Measurements from ENCODE around the gene SNRNP35.
A peak's percentile ranks its signal among the peaks of the same experiment; 100 is the strongest.
"Not testable (repeated sequence)": the region's sequence is repeated elsewhere in the genome, so short reads cannot be mapped to it uniquely, and the experiment has no call there.

Gene SNRNP35

DNA sequence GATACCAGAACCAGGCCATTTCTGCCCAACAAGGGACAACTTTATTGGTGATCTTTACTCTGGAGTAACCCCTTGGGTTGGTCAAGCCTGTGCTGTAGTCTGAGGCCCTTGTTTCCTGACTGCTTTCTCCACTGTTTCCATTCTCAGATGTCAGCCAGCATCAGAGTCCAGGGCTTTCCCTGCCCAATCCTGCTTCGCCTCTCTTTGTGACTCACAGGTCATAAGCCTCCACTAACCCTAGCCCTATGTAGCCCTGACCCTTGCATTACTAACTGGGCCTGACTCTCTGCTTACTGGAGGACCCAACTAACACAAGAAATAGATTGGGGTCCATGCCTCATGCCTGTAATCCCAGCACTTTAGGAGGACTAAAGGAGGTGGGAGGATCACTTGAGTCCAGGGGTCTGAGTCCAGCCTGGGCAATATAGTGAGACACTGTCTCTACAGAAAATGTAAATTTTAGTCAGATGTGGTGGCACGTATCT, 8.6 kb upstream of the SNRNP35 start:
- DNase-seq (ENCODE audit: low spot score): no peak

DNA sequence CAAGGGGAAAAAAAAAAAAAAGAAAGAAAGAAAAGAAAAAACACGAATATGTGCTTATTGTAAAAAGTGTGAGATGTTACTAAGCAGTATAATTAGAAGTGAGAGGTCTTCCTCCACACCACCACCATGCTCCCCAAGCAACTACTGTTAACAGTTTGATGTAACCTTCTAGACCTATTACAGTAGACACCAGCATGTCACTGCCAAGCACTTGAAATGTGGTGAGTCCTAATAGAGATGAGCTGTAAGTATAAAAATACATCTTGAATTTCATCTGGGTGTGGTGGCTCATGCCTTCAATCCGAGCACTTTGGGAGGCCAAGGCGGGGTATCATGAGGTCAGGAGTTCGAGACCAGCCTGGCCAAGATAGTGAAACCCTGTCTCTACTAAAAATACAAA, 8.1 kb upstream of the SNRNP35 start:
- DNase-seq (ENCODE audit: low spot score): no peak

DNA sequence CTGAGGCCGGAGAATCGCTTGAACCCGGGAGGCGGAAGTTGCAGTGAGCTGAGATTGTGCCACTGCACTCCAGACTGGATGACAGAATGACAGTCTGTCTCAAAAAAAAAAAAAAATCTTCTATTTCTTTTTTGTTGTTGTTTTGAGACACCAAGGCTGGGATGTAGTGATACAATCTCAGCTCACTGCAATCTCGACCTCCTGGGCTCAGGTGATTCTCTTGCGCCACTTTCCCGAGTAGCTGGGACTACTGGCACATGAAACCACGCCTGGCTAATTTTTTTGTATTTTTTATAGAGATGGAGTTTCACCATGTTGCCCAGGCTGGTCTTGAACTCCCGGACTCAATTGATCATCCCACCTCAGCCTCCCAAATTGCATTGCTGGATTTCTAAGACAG, 7.3 kb upstream of the SNRNP35 start:
- no peak for DNase-seq (ENCODE audit: low spot score)

DNA sequence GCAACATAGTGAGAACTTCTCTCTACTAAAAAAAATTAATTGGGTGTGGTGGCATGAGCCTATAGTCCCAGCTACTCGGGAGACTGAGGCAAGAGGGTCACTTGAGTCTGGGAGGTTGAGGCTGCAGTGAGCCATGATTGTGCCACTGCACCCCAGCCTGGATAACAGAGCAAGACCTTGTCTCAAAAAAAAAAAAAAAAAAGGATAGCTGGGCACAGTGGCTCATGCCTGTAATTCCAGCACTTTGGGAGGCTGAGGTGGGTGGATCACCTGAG, 5.7 kb upstream of the SNRNP35 start:
- DNase-seq (ENCODE audit: low spot score): not testable (repeated sequence)

DNA sequence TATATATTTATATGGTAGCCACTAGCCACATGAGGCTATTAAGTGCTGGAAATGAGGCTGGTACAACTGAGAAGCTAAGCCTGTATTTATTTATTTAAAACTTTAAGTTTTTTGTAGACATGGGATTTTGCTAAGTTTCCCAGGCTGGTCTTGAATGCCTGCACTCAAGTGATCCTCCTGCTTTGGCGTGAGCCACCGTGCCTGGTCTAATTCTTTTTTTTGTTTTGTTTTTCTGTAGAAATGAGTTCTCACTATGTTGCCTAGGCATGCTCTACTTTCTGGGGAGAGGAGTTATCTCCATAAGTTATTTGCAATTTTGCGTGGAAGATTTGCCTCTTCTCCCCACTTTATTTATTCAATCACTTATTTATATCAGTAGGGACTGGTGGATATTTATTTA, 4.8 kb upstream of the SNRNP35 start:
- no peak for DNase-seq (ENCODE audit: low spot score)

DNA sequence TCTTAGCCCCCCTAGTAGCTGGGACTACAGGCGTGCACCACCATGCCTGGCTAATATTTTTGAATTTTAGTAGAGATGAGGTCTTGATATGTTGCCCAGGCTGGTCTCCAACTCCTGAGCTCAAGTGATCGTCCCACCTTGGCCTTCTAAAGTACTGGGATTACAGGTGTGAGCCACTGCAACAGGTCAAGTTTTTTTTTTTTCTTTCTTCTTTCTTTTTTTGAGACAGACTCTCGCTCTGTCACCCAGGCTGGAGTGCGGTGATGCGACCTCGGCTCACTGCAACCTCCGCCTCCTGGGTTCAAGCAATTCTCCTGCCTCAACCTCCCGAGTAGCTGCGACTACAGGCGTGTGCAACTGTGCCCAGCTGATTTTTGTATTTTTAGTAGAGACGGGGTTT, 5.2 kb downstream of the SNRNP35 start:
- not testable (repeated sequence) for DNase-seq (ENCODE audit: low spot score)

DNA sequence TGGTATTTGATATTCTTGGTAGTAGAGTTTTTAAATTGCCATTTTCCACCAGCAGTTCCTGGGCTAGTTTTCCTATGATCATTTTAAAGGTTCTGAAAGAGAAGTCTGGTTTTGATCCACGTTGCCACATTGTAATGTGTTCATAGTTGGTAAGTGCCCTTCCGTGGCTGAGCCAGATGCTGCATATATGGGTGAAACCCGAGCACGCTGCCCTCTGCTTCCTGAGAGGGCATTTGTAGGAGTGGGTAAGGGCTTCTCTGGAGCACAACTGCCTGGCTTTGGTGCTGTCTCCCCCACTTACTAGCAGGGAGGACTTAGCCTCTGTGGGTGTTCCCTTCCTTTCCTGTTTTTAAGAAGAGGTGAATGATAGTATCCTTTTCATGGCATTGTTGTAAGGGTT, 7.1 kb downstream of the SNRNP35 start:
- no peak for DNase-seq (ENCODE audit: low spot score)

DNA sequence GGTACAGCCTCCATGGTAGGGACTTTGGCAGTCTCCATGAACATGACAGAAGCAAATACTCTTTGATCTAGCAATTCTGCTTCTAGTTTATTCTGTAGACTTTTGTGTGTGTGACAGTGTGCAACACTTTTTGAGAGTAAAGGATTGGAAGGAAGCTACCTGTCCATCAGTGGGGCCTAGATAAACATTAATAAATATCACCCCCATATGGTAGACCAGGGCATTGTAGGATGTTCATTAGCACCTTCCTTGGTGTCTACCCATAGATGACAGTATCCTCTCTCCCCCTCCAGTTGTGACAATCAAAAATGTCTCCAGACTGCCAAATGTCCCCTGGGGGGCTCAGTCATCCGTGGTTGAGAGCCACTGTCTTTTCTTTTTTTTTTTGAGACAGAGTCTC, 10.8 kb downstream of the SNRNP35 start:
- DNase-seq (ENCODE audit: low spot score): no peak

DNA sequence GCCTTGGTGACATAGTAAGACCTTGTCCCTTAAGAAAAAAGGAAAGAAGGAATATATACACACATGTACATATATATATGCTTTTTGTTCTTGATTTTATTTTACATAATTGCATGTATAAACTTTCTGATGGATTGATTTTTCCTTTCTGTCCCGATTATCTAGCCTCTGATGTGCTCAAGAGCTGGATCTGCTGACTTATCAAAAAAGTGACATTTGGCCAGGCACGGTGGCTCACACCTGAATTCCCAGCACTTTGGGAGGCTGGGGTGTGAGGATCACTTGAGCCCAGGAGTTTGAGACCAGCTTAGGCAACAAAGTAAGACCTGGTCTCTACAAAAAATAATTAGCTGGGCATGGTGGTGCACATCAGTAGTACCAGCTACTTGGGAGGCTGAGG, 12.0 kb downstream of the SNRNP35 start:
- no peak for DNase-seq (ENCODE audit: low spot score)

DNA sequence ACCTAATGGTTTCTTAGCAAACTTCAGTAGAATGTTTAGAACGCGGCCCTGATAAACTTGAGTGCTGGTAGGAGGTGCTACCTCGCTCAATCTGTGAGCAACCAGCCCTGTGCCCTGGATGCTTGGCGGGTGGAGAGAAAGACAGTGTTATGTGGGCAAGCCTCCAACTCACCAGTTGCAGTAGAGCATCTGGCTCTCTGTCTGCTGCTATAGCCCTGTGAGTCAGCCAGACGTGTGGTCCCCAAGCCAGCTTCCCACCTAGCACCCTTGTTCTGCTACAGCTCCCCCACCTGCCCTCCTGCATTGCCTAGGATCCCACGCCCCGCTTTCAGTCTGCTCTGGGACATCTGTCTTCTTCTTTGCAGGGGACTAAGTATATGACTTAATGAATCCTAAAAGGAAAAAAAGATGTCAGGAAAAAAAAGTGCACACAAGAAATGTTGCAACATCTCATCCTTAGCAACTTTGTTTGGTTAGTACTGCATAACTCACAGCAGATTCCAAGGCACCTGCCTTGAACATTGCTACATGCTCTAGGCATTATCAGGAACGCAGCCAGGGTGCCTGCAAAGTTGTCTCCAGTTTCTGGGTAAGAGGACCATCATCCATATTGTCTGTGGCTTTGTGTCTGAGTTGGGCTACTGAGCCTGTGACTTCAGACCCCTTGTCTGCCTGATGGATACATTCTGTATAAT, 13.6 kb downstream of the SNRNP35 start:
- no peak for DNase-seq (ENCODE audit: low spot score)

DNA sequence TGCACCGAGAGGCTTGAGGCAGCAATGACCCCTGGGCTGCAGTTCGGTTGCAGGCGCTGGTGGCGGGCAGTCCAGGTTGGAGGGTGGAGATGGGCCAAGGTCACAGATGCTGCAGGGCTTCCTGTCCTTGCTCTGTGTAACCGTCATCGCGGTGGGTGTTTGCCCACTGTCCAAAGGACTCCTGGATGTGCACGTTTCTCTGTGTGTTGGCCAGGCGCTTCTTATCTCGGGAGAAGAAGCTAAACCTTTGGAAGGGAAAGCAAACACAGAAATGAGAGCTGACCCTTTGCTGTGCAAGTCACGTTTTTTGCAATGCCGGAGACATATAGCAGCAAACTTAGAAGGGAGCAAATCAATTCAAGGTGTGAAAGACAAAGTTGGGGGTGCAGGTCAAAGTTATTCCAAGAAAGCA, 14.5 kb downstream of the SNRNP35 start:
- DNase-seq (ENCODE audit: low spot score): no peak

DNA sequence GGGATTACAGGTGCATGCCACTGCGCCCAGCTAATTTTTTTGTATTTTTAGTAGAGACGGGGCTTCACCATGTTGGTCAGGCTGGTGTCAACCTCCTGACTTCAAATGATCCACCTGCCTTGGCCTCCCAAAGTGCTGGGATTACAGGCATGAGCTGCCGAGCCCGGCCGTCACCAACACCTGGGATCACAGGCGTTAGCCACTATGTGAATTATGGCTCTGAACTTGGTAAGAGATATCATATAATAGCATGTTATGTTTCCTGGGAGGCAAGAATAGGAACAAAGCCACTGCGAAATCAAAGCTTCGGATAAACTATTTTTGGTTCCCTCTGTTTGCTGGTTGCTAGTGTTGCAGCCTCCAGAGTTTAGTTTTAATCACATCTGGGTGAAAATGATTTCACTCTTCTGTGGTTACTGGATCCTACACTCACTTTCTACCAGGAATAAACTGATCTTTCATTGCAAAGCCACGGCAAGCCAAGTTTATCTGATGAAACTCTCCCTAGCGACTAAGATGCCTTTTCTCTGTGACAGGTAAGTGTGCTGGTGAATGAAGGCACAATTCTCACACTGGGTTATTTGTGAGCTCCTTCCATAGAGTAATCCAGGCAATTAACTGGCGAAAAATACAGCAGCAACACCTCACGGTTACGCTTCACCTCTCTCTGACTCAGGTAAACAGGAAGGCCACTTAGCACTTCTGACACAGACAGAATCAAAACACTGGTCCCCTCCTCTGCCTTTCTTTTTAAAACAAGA, 16.7 kb downstream of the SNRNP35 start:
- no peak for DNase-seq (ENCODE audit: low spot score)

DNA sequence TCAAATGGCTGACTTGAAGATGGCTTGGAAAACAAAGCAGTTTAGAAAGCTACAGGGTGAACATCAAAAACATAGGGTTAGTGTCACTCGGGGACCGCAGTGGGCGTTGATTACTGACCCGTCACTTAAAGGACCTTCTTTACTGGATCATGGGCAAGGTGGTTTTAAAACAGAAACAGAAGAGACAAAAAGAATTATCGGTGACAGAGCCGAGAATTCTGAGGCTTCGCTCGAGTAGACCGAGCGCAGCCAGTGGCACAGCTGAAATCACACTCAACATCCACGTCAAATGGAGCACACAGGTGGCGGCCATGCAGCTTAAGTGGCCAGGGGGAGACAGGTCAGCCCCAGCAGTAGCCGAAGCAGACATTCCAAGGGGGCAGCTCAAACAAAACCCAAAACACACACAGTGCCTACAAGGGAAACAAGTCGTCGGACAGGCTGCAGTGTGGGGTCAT, 17.3 kb downstream of the SNRNP35 start:
- no peak for DNase-seq (ENCODE audit: low spot score)

DNA sequence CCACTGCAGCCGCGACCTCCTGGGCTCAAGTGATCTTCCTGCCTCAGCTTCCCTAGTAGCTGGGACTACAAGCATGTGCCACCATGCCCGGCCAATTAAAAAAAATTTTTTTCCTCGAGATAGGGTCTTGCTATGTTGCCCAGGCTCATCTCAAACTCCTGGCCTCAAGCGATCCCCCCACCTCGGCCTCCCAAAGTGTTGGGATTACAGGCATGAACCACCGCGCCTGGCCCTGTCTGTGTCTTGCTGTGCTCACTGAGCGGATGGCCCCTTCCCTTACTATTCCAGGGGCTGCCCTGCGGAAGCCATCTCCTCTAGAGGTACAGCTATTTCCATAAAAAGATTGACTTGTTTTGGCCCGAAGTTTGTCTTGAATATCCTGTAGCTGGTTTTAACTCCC, 20.1 kb downstream of the SNRNP35 start:
- no peak for DNase-seq (ENCODE audit: low spot score)

DNA sequence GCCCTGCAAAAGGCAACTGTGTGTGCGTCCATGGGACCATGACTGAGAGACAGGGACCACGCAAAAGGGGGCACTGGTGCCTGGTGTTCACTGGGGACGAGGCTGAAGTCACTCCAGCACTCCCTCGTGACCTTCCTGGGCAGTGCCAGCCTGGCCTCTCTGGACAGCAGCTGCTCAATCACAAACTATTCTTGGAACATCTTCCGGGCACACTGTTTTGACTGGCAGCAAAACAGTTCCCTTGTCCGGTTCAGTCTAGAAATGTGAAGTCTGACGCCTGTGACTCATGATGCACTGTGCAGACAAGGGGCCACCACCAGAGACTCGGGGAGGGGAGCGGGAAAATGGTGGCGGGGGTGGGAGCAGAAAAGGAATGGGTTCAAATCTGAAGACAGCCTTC, 20.8 kb downstream of the SNRNP35 start:
- DNase-seq (ENCODE audit: low spot score): peak; percentile 95

DNA sequence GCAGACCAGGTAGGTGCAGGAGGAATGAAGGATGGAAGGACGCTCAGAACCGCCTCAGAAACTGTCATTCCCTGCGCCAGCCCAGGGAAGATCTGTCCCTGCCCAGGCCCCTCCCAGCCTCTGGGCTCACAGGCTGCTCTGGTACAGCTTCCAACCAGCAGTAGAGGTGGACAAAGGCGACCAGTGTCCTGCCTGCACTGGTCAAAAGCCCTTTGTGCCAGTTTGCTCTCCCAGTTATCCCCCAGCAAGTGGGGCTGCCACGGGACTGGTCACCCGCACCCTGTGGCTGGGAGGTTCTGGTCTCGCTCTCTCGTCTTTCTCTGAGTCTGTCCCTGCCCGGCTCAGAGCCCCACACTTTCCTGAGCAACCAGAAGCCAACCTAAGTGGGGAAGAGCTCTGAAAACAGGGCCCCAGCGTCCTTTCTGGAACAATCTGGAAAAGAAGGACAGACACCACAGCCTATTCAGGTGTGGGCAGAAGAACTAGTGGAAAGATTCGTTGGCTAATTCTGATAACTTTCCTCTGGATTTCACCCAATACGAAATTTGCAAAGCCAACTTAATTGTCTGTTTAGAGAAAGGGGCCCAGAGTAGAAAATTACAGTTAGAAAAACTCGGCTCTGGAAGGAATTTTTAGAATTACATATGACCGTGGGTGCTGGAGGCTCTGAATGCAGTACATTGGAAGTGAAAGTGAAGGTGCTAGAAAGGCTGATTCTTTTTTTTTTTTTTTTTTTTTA, 21.7 kb downstream of the SNRNP35 start:
- DNase-seq (ENCODE audit: low spot score): peak; percentile 98

DNA sequence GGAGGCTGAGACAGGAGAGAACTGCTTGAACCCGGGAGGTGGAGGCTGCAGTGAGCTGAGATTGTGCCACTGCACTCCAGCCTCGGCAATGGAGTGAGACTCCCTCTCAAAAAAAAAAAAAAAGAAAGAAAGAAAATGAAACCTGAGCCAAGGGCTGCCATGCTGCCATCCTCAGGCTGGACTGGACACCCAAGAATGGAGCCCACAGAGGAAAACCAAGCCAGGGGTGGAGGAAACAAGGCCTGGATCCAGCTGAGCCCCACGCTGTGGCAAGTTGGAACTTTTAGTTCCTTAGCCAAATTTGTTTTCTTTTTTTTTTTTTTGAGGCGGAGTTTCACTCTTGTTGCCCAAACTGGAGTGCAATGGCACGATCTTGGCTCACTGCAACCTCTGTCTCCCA, 23.3 kb downstream of the SNRNP35 start:
- not testable (repeated sequence) for DNase-seq (ENCODE audit: low spot score)

DNA sequence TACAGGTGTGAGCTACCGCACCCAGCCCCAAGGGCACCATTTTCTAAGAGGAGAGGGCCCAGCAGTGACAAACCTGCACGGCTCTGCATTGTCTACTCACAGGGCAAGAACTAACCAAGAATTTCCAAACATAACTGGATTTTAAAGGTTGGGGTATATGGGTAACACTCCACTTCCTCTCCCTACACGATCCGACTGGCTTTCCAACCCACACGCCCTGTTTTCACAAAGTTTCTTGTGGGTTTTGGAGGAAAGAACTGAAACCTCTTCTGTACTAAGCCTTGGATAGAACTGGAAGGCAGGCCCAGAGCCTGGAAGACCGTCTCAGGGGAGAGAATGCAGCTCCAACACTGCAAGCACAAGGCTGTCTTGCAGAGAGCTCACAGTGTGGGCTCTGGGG, 24.9 kb downstream of the SNRNP35 start:
- DNase-seq (ENCODE audit: low spot score): no peak

DNA sequence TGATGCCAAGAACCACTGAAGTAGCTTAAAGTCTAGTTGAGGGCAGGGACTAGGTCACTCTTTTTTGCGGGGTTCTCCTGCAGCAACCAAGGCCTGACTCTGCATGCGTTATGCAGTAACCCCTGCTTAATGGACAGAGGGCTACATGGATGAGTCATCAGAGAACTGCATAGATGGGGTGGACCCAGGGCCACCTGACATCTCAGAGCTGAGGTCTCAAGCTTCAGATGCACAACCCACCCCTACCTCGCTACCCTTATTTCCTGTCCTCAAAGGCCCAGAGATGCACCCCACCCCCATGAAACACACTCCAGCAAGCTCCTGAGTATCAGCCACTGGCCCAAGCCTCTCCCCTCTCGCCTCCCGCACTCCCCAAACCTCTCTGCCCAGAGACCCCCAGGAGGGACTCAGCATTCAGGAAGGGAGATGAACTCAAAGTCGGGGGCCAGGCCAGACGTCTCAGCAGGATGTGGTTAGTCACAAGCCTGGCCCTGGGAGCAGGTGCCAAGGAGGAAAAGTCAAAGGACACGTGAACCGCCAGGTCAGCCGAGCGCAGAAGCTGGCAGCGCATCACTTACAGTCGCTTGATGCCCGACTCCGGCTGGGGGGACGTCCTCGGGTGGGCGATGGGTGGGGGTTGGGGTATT, 25.8 kb downstream of the SNRNP35 start:
- no peak for DNase-seq (ENCODE audit: low spot score)

DNA sequence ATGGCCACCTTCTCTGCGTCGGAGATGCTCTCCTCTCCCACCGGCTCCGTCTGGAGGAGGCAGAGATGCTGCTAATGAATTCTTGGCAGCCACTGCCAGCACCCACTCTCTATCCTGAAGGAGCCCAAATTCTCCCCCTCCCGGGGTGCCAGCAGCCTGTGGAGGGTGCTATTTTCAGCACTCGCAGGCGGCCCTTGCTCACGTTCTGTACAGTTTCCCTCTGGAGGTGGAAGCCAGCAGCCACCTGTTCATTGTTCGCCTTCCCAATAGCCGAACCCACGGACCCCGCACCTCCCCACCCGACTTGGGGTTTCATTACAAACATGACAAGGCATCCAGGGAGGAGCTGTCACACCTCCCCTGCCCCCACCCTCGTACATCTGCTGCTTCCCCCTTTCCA, 27.8 kb downstream of the SNRNP35 start:
- no peak for DNase-seq (ENCODE audit: low spot score)

DNA sequence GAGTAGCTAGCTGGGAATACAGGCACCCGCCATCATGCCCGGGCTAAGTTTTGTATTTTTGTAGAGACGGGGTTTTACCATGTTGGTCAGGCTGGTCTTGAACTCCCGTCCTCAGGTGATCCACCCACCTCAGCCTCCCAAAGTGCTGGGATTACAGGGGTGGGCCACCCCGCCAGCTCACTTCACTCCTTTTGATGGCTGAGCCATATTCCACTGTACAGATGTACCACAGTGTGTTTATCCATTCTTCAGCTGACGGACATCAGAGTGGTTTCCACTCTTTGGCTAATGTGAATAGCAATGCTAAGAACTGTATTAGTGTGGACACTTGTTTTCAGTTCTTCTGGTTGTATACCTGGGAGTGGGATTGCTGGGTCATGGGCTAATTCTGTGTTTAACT, 29.5 kb downstream of the SNRNP35 start:
- no peak for DNase-seq (ENCODE audit: low spot score)

DNA sequence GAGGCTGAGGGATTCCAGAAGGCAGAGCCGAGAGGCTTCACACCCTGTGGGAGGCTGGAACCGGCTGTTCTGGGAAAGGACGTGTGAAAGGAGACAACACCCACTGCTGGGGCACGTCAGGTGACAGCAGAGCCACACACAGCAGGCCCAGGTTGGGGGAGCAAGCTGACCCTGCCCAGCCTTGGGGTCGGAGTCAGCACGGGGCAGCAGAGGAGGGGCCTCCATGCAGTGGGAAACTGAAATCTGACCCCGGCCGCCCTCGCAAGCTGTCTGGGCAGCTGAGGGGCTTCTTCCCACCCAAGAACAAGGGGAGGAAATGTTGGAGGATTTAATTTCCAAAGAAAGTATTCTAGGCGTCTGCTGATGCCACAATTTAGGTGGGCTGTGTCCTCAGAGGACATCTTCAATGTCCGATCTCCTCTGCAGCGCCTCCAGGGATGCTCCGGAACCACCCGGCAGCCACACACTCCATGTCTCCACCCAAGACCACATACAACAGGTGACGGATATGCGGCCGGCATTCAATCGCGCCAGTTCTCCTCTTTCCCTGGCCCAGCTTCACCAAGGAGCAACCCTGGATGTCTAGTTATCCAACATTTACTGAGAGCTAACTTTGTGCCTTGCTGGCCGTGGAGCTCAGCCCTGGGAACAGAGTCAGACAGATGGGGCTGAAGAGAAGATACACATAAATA, 30.7 kb downstream of the SNRNP35 start:
- DNase-seq (ENCODE audit: low spot score): no peak
